Fibroblast of mammary gland (primary cell): ENCODE data around the gene FAM180A.

Experiments
- DNase-seq: peaks from one replicate; pipeline ENCODE4 v3.0.0-alpha.2; 2010; ENCODE audit warnings: low read depth
- H3K4me3 ChIP-seq: 2 replicates; pipeline ENCODE4 v1.5.1; 2011; ENCODE audit warnings: low read depth, mild to moderate bottlenecking, low read length, moderate library complexity; ENCODE audit not compliant: control insufficient read depth
- CTCF ChIP-seq: conservative IDR thresholded peaks from 2 replicates; pipeline ENCODE4 v1.5.1; 2011; ENCODE audit warnings: low read depth, low read length, inconsistent platforms; ENCODE audit not compliant: control insufficient read depth, insufficient read depth

The FAM180A gene

GRCh38 chr7:135773464-135773863, 24.9 kb upstream of the FAM180A start:
- no peak overlapping the region for H3K4me3 ChIP-seq
- TF ChIP-seq CTCF: no peak
- no peak for DNase-seq

GRCh38 chr7:135772639-135773222, 24.1 kb upstream of the FAM180A start:
- no peak overlapping the region for H3K4me3 ChIP-seq
- no peak for TF ChIP-seq CTCF
- no peak for DNase-seq

- no peak overlapping the region for H3K4me3 ChIP-seq
- no peak for TF ChIP-seq CTCF
- DNase-seq: peak; percentile 79
Measured at GRCh38 chr7:135771961-135772638, 23.5 kb upstream of the FAM180A start.

- no peak for TF ChIP-seq CTCF
- no peak for DNase-seq
- H3K4me3 ChIP-seq: no peak overlapping the region
Measured at GRCh38 chr7:135771051-135771450, 22.4 kb upstream of the FAM180A start.

- H3K4me3 ChIP-seq: no peak overlapping the region
- TF ChIP-seq CTCF: no peak
- DNase-seq: peak; percentile 64
Measured at GRCh38 chr7:135770139-135770710, 21.6 kb upstream of the FAM180A start.

- DNase-seq: no peak
- no peak for TF ChIP-seq CTCF
- H3K4me3 ChIP-seq: no peak overlapping the region
Measured at GRCh38 chr7:135769005-135769802, 20.6 kb upstream of the FAM180A start.
